Measurements from ENCODE around the gene ATP2A2.

ATP2A2 gene

GRCh38 chr12:110280779-110281548, at the start of gene ATP2A2:
TSS of gene ATP2A2 (plus strand) at chr12:110281247. CDS start at chr12:110281790, 543 bp downstream.
- no peak for TF ChIP-seq CTCF (conservative IDR thresholded peaks at IDR 0.05)
- peak within 1 kb of the TSS; percentile 97 for H3K27ac ChIP-seq

DNA sequence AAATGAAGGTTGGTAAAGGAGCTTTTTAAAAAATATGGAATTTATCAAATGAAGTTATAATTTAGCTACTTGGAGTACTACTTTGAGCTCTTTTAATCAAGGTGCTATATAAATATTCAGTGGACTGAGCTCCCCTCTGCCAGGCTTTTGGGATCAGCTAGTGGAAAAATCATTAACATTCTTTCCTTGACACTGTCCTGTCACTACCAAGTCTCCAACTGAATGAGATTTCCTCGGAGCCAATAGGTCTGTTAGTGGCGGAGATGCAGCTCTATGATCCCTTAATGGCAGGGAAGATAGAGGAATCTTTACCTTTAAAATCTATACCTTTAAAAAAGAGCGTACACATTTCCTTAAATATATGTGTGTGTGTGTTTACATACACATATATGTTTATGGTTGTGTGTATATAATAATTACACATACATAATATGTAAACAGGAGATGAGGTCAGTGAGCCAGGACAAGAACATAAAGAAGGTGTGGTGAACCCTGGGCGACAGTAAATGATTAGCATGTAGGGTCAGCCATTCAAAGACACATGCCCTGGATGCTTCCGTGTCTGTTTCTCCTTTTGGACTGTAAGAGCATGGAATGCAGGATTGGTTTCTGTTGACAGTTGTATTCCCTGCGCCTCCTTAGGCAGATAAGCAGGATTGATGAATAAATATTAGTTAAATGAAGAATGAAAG, 47.7 kb upstream of the ATP2A2 start:
- TF ChIP-seq CTCF (conservative IDR thresholded peaks at IDR 0.05) = no peak
- H3K27ac ChIP-seq = no peak overlapping the region

DNA sequence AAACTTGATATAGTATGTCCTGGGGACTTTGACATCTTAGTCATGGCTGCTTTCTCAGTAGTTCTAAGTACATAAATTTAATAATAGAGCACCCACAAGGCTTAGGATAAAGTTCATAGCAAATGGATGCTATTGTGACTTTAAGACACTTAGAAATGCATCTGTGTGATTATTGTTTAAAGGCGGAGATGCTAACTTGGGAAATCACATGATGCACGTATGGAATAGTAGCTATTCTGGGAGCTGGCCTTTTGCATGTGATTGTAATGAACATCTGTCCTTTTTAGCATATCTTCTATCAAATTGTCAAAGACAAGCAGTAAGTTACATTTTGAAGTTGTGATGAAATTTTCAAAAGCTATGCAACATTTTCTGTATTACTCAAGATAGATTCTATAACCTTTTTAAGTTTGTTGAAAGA, 46.7 kb upstream of the ATP2A2 start:
- no peak for TF ChIP-seq CTCF (conservative IDR thresholded peaks at IDR 0.05)
- no peak overlapping the region for H3K27ac ChIP-seq

- no peak for TF ChIP-seq CTCF (conservative IDR thresholded peaks at IDR 0.05)
- H3K27ac ChIP-seq = no peak overlapping the region
Measured at GRCh38 chr12:110234755-110235154, 46.3 kb upstream of the ATP2A2 start.

- TF ChIP-seq CTCF (conservative IDR thresholded peaks at IDR 0.05) = no peak
- H3K27ac ChIP-seq = no peak overlapping the region
Measured at GRCh38 chr12:110235383-110235782, 45.7 kb upstream of the ATP2A2 start.

DNA sequence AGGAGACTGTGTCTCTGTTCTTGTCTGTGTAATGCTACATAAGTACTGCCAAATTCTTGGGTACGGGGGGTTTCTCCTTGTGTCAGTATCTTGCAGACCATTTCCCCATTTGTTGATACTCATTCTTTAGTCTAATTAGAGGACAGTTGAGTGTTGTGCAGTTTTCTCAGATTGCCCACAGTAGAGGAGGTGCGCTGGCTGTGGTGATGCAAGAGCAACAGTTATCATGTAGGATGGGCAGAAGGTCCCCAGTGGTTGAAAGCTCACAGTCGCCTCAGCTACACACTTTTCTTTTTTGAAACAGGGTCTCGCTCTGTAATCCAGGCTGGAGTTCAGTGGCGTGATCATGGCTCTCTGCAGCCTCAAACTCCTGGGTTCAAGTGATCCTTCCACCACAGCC, 37.8 kb upstream of the ATP2A2 start:
- TF ChIP-seq CTCF (conservative IDR thresholded peaks at IDR 0.05) = no peak
- no peak overlapping the region for H3K27ac ChIP-seq

DNA sequence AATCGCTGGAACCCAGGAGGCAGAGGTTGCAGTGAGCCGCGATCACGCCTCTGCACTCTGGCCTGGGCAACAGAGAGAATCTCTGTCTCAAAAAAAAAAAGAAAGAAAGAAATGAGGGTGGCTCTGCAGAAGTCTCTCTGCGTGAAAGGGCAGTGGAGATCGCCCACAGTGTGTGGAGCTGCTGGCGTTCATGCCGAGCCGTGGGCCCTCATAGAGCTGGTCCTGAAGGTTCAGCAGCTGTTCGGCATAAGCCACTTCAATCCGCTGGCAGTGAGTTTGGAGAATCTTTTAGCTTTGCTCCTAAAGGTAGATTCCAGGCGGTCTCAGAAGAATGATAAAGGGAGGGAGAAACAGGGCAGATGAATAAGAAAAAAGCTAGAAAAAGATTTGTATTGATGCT, 36.7 kb upstream of the ATP2A2 start:
- no peak overlapping the region for H3K27ac ChIP-seq
- TF ChIP-seq CTCF (conservative IDR thresholded peaks at IDR 0.05) = no peak
